ENCODE measurements around the gene CD22.
"Not testable (repeated sequence)": the region's sequence is repeated elsewhere in the genome, so short reads cannot be mapped to it uniquely, and the experiment has no call there.

Gene CD22

GRCh38 chr19:35281303-35281702 lies 47.7 kb upstream of the CD22 start:
- H3F3A ChIP-seq (ENCODE audit: insufficient read depth, low read length) = no peaks in the 10 kb centered on the region
- no peak overlapping the region for H3K9ac ChIP-seq (ENCODE audit: low read length)
- no peaks in the 10 kb centered on the region for H4K20me1 ChIP-seq (ENCODE audit: insufficient read depth, low read length)
- H3K9me3 ChIP-seq (replicated peaks; ENCODE audit: insufficient read depth, low read length) = no peaks in the 10 kb centered on the region
- H3K4me3 ChIP-seq (ENCODE audit: low read length) = no peak overlapping the region
- no peak overlapping the region for H3K4me2 ChIP-seq (ENCODE audit: low read depth, low read length)
- H2AFZ ChIP-seq (ENCODE audit: low read length) = no peak overlapping the region
- no peaks in the 10 kb centered on the region for H3K9me2 ChIP-seq (replicated peaks; ENCODE audit: insufficient read depth, low read length)
- no peak for DNase-seq
- H3K27me3 ChIP-seq (replicated peaks; ENCODE audit: insufficient read depth, low read length) = peaks cover 34% of the 10 kb centered on the region
- H3K27ac ChIP-seq (ENCODE audit: low read length) = no peak overlapping the region
- H3K79me2 ChIP-seq (ENCODE audit: low read length) = no peaks in the 10 kb centered on the region
- H3K36me3 ChIP-seq (replicated peaks; ENCODE audit: insufficient read depth, low read length) = no peaks in the 10 kb centered on the region
- no peaks in the 10 kb centered on the region for H3K4me1 ChIP-seq (ENCODE audit: low read length)
- TF ChIP-seq EZH2phosphoT487 (IDR thresholded peaks at IDR 0.05; ENCODE audit: low read length) = no peak
- no peak for TF ChIP-seq CTCF (IDR thresholded peaks at IDR 0.05; ENCODE audit: low read length)
- no peak for TF ChIP-seq EZH2 (optimal IDR thresholded peaks at IDR 0.05; ENCODE audit: low read depth, low read length)

- no peaks in the 10 kb centered on the region for H3K9me2 ChIP-seq (replicated peaks; ENCODE audit: insufficient read depth, low read length)
- H3K4me3 ChIP-seq (ENCODE audit: low read length) = no peak overlapping the region
- no peak overlapping the region for H3K4me2 ChIP-seq (ENCODE audit: low read depth, low read length)
- no peak overlapping the region for H3K27ac ChIP-seq (ENCODE audit: low read length)
- no peak overlapping the region for H2AFZ ChIP-seq (ENCODE audit: low read length)
- H3K4me1 ChIP-seq (ENCODE audit: low read length) = no peaks in the 10 kb centered on the region
- H3K27me3 ChIP-seq (replicated peaks; ENCODE audit: insufficient read depth, low read length) = peaks cover 46% of the 10 kb centered on the region
- TF ChIP-seq CTCF (IDR thresholded peaks at IDR 0.05; ENCODE audit: low read length) (no peak), EZH2phosphoT487 (IDR thresholded peaks at IDR 0.05; ENCODE audit: low read length) (no peak), EZH2 (optimal IDR thresholded peaks at IDR 0.05; ENCODE audit: low read depth, low read length) (no peak)
- H4K20me1 ChIP-seq (ENCODE audit: insufficient read depth, low read length) = no peaks in the 10 kb centered on the region
- H3K9ac ChIP-seq (ENCODE audit: low read length) = no peak overlapping the region
- DNase-seq = peak; percentile 3
- H3K9me3 ChIP-seq (replicated peaks; ENCODE audit: insufficient read depth, low read length) = no peaks in the 10 kb centered on the region
- H3K79me2 ChIP-seq (ENCODE audit: low read length) = no peaks in the 10 kb centered on the region
- H3K36me3 ChIP-seq (replicated peaks; ENCODE audit: insufficient read depth, low read length) = no peaks in the 10 kb centered on the region
- no peaks in the 10 kb centered on the region for H3F3A ChIP-seq (ENCODE audit: insufficient read depth, low read length)
Measured at GRCh38 chr19:35284153-35285094, 44.6 kb upstream of the CD22 start.

- Histone ChIP-seq H3K27ac (ENCODE audit: low read length) (no peak overlapping the region), H3K79me2 (ENCODE audit: low read length) (no peaks in the 10 kb centered on the region), H3K4me1 (ENCODE audit: low read length) (no peaks in the 10 kb centered on the region), H3K4me2 (ENCODE audit: low read depth, low read length) (no peak overlapping the region), H2AFZ (ENCODE audit: low read length) (no peak overlapping the region), H3K4me3 (ENCODE audit: low read length) (no peak overlapping the region), H3K9me3 (replicated peaks; ENCODE audit: insufficient read depth, low read length) (no peaks in the 10 kb centered on the region), H3K9me2 (replicated peaks; ENCODE audit: insufficient read depth, low read length) (no peaks in the 10 kb centered on the region), H3K27me3 (replicated peaks; ENCODE audit: insufficient read depth, low read length) (peaks cover 48% of the 10 kb centered on the region), H3K9ac (ENCODE audit: low read length) (no peak overlapping the region), H3K36me3 (replicated peaks; ENCODE audit: insufficient read depth, low read length) (no peaks in the 10 kb centered on the region), H4K20me1 (ENCODE audit: insufficient read depth, low read length) (no peaks in the 10 kb centered on the region), H3F3A (ENCODE audit: insufficient read depth, low read length) (no peaks in the 10 kb centered on the region)
- no peak for TF ChIP-seq EZH2phosphoT487 (IDR thresholded peaks at IDR 0.05; ENCODE audit: low read length)
- no peak for TF ChIP-seq CTCF (IDR thresholded peaks at IDR 0.05; ENCODE audit: low read length)
- no peak for TF ChIP-seq EZH2 (optimal IDR thresholded peaks at IDR 0.05; ENCODE audit: low read depth, low read length)
- DNase-seq = peak; percentile 3
Measured at GRCh38 chr19:35285095-35285449, 43.9 kb upstream of the CD22 start.

- H3K9me2 ChIP-seq (replicated peaks; ENCODE audit: insufficient read depth, low read length); H3K27ac ChIP-seq (ENCODE audit: low read length); H3K36me3 ChIP-seq (replicated peaks; ENCODE audit: insufficient read depth, low read length); H3K9ac ChIP-seq (ENCODE audit: low read length); H3K4me1 ChIP-seq (ENCODE audit: low read length); DNase-seq; H3F3A ChIP-seq (ENCODE audit: insufficient read depth, low read length); H3K9me3 ChIP-seq (replicated peaks; ENCODE audit: insufficient read depth, low read length); H3K4me2 ChIP-seq (ENCODE audit: low read depth, low read length); H3K79me2 ChIP-seq (ENCODE audit: low read length); H3K4me3 ChIP-seq (ENCODE audit: low read length); H4K20me1 ChIP-seq (ENCODE audit: insufficient read depth, low read length); H2AFZ ChIP-seq (ENCODE audit: low read length): not testable (repeated sequence)
- peaks cover 48% of the 10 kb centered on the region for H3K27me3 ChIP-seq (replicated peaks; ENCODE audit: insufficient read depth, low read length)
Measured at GRCh38 chr19:35285465-35285864, 43.5 kb upstream of the CD22 start.

GRCh38 chr19:35286101-35286500 lies 42.9 kb upstream of the CD22 start:
- not testable (repeated sequence) for H3K36me3 ChIP-seq (replicated peaks; ENCODE audit: insufficient read depth, low read length); H2AFZ ChIP-seq (ENCODE audit: low read length); H3K9me2 ChIP-seq (replicated peaks; ENCODE audit: insufficient read depth, low read length); H3K79me2 ChIP-seq (ENCODE audit: low read length); H3F3A ChIP-seq (ENCODE audit: insufficient read depth, low read length); H3K4me1 ChIP-seq (ENCODE audit: low read length); H3K9me3 ChIP-seq (replicated peaks; ENCODE audit: insufficient read depth, low read length); H3K27ac ChIP-seq (ENCODE audit: low read length); H3K4me3 ChIP-seq (ENCODE audit: low read length); H3K9ac ChIP-seq (ENCODE audit: low read length); H3K4me2 ChIP-seq (ENCODE audit: low read depth, low read length); H4K20me1 ChIP-seq (ENCODE audit: insufficient read depth, low read length)
- H3K27me3 ChIP-seq (replicated peaks; ENCODE audit: insufficient read depth, low read length) = peaks cover 50% of the 10 kb centered on the region
- DNase-seq = peak; percentile 3
